Lower leg skin (tissue), 4 donors: Measurements from ENCODE around the gene IFITM1. TPM values are rescaled to one million over a fixed set of nuclear protein-coding genes. Genes with fewer than 3 reads are reported as not detected.
"Not testable (repeated sequence)": the region's sequence is repeated elsewhere in the genome, so short reads cannot be mapped to it uniquely, and the experiment has no call there.

Source experiments
- DNase-seq, 2 donors: peaks; one replicate each; pipeline ENCODE4 v3.0.0-alpha.2; 2019; ENCODE audit warnings: low spot score in 2 of 2
- H3K4me3 ChIP-seq: fragments of 200-600 bp; sonication (generic); 2 replicates; pipeline ENCODE4 v1.5.1; 2017; ENCODE audit warnings: mild to moderate bottlenecking, low read depth; ENCODE audit not compliant: poor library complexity, severe bottlenecking
- CTCF ChIP-seq, 3 donors: fragments of 450-650 bp; IDR thresholded peaks; one replicate each; pipeline ENCODE4 v1.5.1; 2016; ENCODE audit warnings: antibody characterized with exemption in 3 of 3, mild to moderate bottlenecking in 3 of 3, moderate library complexity in 2 of 3
- POLR2A ChIP-seq, 2 donors: fragments of 450-650 bp; IDR thresholded peaks; one replicate each; pipeline ENCODE4 v1.6.1; 2016 to 2017; ENCODE audit warnings: antibody characterized with exemption in 2 of 2, mild to moderate bottlenecking in 1 of 2, moderate library complexity in 1 of 2
- WGBS, 2 donors: methylation state at CpG; one replicate each; pipeline ENCODE4 v1.1.5; 2018; 5-methylcytosine and 5-hydroxymethylcytosine counted together
- intact Hi-C: fragments of 100-400 bp; cut with DNase I; formaldehyde crosslinking; loops from one replicate; pipeline ENCODE4 v1.15.0; 2023; ENCODE audit warnings: low total_unique reads
- total RNA-seq, 4 donors: library from RNA; depleted of rRNA; stranded (reverse); fragments of >200 nt; gene quantifications; one replicate each; pipeline ENCODE4 v1.1.0, GENCODE V29; 2016

Gene IFITM1
- total RNA-seq, 4 donors from 2014 or later: 44.2 to 114 (median 65.4) TPM

GRCh38 chr11:329886-330253 is 16.0 kb downstream of the IFITM1 start:
- TF ChIP-seq POLR2A (IDR thresholded peaks at IDR 0.05): no peak
- no peak for TF ChIP-seq CTCF (IDR thresholded peaks at IDR 0.05)
- intact Hi-C loops: no loop called here
- H3K4me3 ChIP-seq: no peak overlapping the region
- DNase-seq: no peak
- WGBS, 2 donors: 91 to 92% methylated on average over 2 of the region's 2 CpGs

- no peak overlapping the region for H3K4me3 ChIP-seq
- DNase-seq: peak in 1 of 2 donors; percentile 67
- 55 to 68% methylated on average over 14 of the region's 14 CpGs for WGBS, 2 donors
- intact Hi-C loops: no loop called here
- TF ChIP-seq CTCF (IDR thresholded peaks at IDR 0.05) (no peak), POLR2A (IDR thresholded peaks at IDR 0.05) (no peak)
Measured at GRCh38 chr11:330307-330693, 16.5 kb downstream of the IFITM1 start.

- 84 to 90% methylated on average over 22 to 34 of the region's 34 CpGs for whole genome bisulfite sequencing, 2 donors
- peak in 1 of 2 donors; percentile 85 for DNase-seq
- no peak for TF ChIP-seq POLR2A (IDR thresholded peaks at IDR 0.05)
- TF ChIP-seq CTCF (IDR thresholded peaks at IDR 0.05): no peak
- intact Hi-C loops: no loop called here
- H3K4me3 ChIP-seq: no peak overlapping the region
Measured at GRCh38 chr11:330694-331357, 17.0 kb downstream of the IFITM1 start.

- TF ChIP-seq CTCF (IDR thresholded peaks at IDR 0.05) (no peak), POLR2A (IDR thresholded peaks at IDR 0.05) (no peak)
- intact Hi-C loops: no loop called here
- peak in 1 of 2 donors; percentile 49 for DNase-seq
- no peak overlapping the region for H3K4me3 ChIP-seq
- WGBS, 2 donors: 84 to 89% methylated on average over 19 of the region's 19 CpGs
Measured at GRCh38 chr11:331358-332060, 17.7 kb downstream of the IFITM1 start.

GRCh38 chr11:332651-333480 is 19.0 kb downstream of the IFITM1 start:
- H3K4me3 ChIP-seq: no peak overlapping the region
- WGBS, 2 donors: 90 to 93% methylated on average over 22 to 23 of the region's 23 CpGs
- TF ChIP-seq POLR2A (IDR thresholded peaks at IDR 0.05) (no peak), CTCF (IDR thresholded peaks at IDR 0.05) (no peak)
- DNase-seq: no peak
- intact Hi-C loops: no loop called here

- H3K4me3 ChIP-seq, intact Hi-C loops, DNase-seq: not testable (repeated sequence)
- 86 to 88% methylated on average over 17 of the region's 17 CpGs for WGBS, 2 donors
Measured at GRCh38 chr11:333616-334263, 19.9 kb downstream of the IFITM1 start.
